Measurements from ENCODE around the gene NIPSNAP2. TPM values are rescaled to one million over a fixed set of nuclear protein-coding genes. Genes with fewer than 3 reads are reported as not detected.

NIPSNAP2 gene
- total RNA-seq, 2 experiments from 2014 or later: 40.7 to 45.9 TPM

DNA sequence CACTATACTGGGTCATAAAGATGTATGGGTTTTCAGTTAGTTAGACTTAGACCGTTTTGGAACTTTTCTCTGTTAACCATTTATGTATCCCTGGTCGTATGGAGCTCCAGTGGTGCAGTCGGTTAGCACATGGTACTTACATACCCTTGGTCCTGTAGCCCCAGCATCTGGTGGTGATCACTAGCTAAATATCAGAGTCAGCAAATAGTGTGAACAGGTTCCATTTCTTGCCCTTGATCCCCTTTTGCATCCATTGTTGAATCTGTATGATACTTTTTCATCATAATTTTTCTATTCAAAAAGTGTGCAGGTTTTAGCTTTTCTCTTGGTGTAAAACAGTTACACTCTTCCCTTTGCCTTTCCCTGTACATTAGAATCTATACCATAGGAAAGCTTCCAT, 15.9 kb downstream of the NIPSNAP2 start:
- no peak for TF ChIP-seq CTCF (IDR thresholded peaks at IDR 0.05)
- H3K27ac ChIP-seq (ENCODE audit: low read depth in 1 of 2, low read length in 2 of 2): no peak overlapping the region
- H3K4me1 ChIP-seq (ENCODE audit: insufficient read depth, low read length): no peaks in the 10 kb centered on the region
- Mint-ChIP-seq H3K9me3 (no peaks in the 10 kb centered on the region), H3K4me3 (no peak overlapping the region), H3K4me1 (ENCODE audit: low read depth) (peaks cover 3% of the 10 kb centered on the region), H3K36me3 (ENCODE audit: low read depth) (peaks cover 80% of the 10 kb centered on the region), H3K27me3 (no peaks in the 10 kb centered on the region), H3K27ac (no peak overlapping the region)
- ChIA-PET CTCF (no interaction called here), POLR2A (no interaction called here)
- H3K27me3 ChIP-seq (ENCODE audit: control insufficient read depth in 1 of 2, insufficient read depth in 2 of 2, low read length in 2 of 2): no peaks in the 10 kb centered on the region
- no peak overlapping the region for H3K4me3 ChIP-seq (ENCODE audit: low read length)
- H3K9me3 ChIP-seq (ENCODE audit: control insufficient read depth in 1 of 2, insufficient read depth in 1 of 2, low read length in 2 of 2): no peaks in the 10 kb centered on the region
- intact Hi-C loops (cut with DNase I, micrococcal nuclease): no loop called here
- ATAC-seq (ENCODE audit: poor library complexity) (no peak), DNase-seq (no peak)
- H3K36me3 ChIP-seq (ENCODE audit: insufficient read depth, low read length): peaks cover 59% of the 10 kb centered on the region

DNA sequence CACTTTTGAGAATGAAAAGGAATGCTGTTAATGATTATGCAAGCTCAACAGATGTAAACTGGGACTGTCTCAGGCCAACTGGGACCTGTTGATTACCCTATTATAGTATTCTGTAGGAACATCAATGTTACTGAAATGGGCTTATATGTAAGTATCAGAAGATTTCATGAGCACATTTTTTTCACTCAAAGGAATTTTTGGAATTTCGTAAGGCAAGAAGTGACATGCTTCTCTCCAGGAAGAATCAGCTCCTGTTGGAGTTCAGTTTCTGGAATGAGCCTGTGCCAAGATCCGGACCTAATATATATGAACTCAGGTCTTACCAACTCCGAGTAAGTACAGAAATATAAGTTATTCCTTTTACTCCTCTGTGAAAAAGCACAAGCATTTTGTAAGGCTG, 19.2 kb downstream of the NIPSNAP2 start:
- POLR2A ChIA-PET: no interaction called here
- no peaks in the 10 kb centered on the region for H3K27me3 Mint-ChIP-seq
- no peaks in the 10 kb centered on the region for H3K4me1 Mint-ChIP-seq (ENCODE audit: low read depth)
- peaks cover 74% of the 10 kb centered on the region for H3K36me3 Mint-ChIP-seq (ENCODE audit: low read depth)
- Histone ChIP-seq H3K27me3 (ENCODE audit: control insufficient read depth in 1 of 2, insufficient read depth in 2 of 2, low read length in 2 of 2) (no peaks in the 10 kb centered on the region), H3K36me3 (ENCODE audit: insufficient read depth, low read length) (peaks cover 64% of the 10 kb centered on the region), H3K9me3 (ENCODE audit: control insufficient read depth in 1 of 2, insufficient read depth in 1 of 2, low read length in 2 of 2) (no peaks in the 10 kb centered on the region), H3K4me3 (ENCODE audit: low read length) (no peak overlapping the region), H3K27ac (ENCODE audit: low read depth in 1 of 2, low read length in 2 of 2) (no peak overlapping the region), H3K4me1 (ENCODE audit: insufficient read depth, low read length) (no peaks in the 10 kb centered on the region)
- CTCF ChIA-PET: no interaction called here
- no peak overlapping the region for H3K27ac Mint-ChIP-seq
- ATAC-seq (ENCODE audit: poor library complexity) (no peak), DNase-seq (no peak)
- intact Hi-C loops (cut with DNase I, micrococcal nuclease): no loop called here
- H3K4me3 Mint-ChIP-seq: no peak overlapping the region
- H3K9me3 Mint-ChIP-seq: no peaks in the 10 kb centered on the region
- no peak for TF ChIP-seq CTCF (IDR thresholded peaks at IDR 0.05)

DNA sequence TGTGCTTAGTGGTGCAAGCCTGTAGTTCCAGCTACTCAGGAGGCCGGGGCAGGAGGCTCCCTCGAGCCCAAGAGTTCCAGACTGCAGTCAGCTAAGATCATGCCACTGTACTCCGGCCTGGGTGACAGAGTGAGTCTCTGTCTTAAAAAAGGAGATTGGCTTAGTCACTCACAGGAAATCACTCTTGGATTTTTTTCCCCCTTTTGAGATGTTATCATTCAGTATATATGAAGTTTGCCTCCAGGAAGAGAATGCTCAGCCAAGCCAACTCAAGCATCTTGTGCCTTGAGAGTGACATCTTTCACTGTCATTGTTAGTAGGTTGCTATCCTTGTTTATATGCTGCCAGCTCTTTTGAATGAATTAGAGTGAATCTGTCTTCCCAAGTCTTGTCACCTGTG, 28.0 kb downstream of the NIPSNAP2 start:
- Histone ChIP-seq H3K9me3 (ENCODE audit: control insufficient read depth in 1 of 2, insufficient read depth in 1 of 2, low read length in 2 of 2) (no peaks in the 10 kb centered on the region), H3K4me3 (ENCODE audit: low read length) (no peak overlapping the region), H3K27me3 (ENCODE audit: control insufficient read depth in 1 of 2, insufficient read depth in 2 of 2, low read length in 2 of 2) (no peaks in the 10 kb centered on the region), H3K4me1 (ENCODE audit: insufficient read depth, low read length) (no peaks in the 10 kb centered on the region), H3K36me3 (ENCODE audit: insufficient read depth, low read length) (peaks cover 45% of the 10 kb centered on the region), H3K27ac (ENCODE audit: low read depth in 1 of 2, low read length in 2 of 2) (no peak overlapping the region)
- CTCF ChIA-PET: no interaction called here
- Mint-ChIP-seq H3K9me3 (no peaks in the 10 kb centered on the region), H3K36me3 (ENCODE audit: low read depth) (peaks cover 63% of the 10 kb centered on the region), H3K27ac (no peak overlapping the region), H3K4me1 (ENCODE audit: low read depth) (no peaks in the 10 kb centered on the region), H3K4me3 (no peak overlapping the region), H3K27me3 (no peaks in the 10 kb centered on the region)
- no peak for TF ChIP-seq CTCF (IDR thresholded peaks at IDR 0.05)
- no peak for DNase-seq
- POLR2A ChIA-PET: no interaction called here
- intact Hi-C loops (cut with DNase I, micrococcal nuclease): no loop called here
- no peak for ATAC-seq (ENCODE audit: poor library complexity)
